ENCODE results near the gene TRMT112. TPM values are rescaled to one million over a fixed set of nuclear protein-coding genes. Genes with fewer than 3 reads are reported as not detected.

Gene TRMT112
- total RNA-seq, 1 donor from 2014 or later: 149 TPM

DNA sequence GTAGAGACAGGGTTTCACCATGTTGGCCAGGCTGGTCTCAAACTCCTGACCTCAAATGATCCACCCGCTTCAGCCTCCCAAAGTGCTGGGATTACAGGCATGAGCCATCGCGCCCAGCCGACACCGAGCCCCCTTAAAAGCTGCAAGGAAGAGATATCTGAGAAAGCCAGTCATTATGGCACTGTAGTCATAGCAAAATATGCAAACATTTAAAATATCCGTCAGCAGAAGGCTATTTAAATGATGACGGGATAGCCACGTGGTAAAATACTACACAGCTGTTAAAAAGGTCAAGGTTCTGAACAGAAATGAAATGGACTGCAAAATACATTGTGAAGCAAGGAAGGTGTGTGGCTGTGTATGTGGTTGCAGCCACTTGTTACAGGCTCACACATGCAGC, 16.2 kb upstream of the TRMT112 start:
- TF ChIP-seq, protein P1, sequence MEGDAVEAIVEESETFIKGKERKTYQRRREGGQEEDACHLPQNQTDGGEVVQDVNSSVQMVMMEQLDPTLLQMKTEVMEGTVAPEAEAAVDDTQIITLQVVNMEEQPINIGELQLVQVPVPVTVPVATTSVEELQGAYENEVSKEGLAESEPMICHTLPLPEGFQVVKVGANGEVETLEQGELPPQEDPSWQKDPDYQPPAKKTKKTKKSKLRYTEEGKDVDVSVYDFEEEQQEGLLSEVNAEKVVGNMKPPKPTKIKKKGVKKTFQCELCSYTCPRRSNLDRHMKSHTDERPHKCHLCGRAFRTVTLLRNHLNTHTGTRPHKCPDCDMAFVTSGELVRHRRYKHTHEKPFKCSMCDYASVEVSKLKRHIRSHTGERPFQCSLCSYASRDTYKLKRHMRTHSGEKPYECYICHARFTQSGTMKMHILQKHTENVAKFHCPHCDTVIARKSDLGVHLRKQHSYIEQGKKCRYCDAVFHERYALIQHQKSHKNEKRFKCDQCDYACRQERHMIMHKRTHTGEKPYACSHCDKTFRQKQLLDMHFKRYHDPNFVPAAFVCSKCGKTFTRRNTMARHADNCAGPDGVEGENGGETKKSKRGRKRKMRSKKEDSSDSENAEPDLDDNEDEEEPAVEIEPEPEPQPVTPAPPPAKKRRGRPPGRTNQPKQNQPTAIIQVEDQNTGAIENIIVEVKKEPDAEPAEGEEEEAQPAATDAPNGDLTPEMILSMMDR (IDR thresholded peaks at IDR 0.05; ENCODE audit: unreplicated experiment): no peak
- no peaks in the 10 kb centered on the region for H3K9me3 Mint-ChIP-seq (ENCODE audit: low read depth)
- H3K27ac Mint-ChIP-seq: no peak overlapping the region
- H3K4me1 Mint-ChIP-seq (ENCODE audit: low read depth): peaks cover 5% of the 10 kb centered on the region
- no peak overlapping the region for H3K4me3 Mint-ChIP-seq (ENCODE audit: low read depth)
- no peaks in the 10 kb centered on the region for H3K36me3 Mint-ChIP-seq (ENCODE audit: insufficient read depth)
- peaks cover 15% of the 10 kb centered on the region for H3K27me3 Mint-ChIP-seq
- no peak for DNase-seq (ENCODE audit: low spot score, unreplicated experiment)

DNA sequence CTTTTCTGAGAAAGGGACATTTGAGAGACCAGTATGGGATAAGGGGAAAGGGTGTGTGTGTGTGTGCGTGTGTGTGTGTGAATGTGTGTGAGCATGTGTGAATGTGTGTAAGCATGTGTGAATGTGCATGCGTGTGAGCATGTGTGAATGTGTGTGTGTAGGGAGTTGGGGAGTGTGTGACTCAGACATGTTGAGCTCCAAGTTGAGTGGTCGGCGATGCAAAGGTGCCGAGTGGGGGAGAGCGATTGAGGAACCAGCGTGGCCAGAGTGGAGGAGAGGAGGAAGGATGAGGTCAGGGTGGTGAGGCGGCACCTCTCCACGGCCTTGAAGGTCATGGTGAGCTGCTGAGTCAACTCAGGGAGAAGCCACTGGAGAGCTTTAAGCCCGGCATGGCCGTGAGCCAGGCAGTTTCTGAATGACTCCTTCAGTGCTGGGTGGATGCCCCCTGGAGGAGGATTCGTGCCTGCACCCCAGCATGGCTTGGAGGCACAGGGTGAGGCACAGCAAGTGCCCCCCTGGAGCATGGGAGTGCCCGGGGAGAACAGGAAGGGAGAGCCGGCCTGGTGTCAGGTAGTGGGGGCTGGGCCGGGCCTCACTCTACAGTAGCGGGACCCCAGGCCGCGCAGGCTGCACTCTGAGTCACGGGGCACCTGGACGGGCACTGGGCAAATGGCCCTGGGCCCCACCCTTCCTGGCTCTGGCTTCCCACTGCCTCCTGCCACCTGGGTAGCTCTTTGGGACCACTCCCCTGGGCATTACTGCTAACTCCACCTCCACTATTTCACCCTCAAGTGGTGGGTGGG, 14.4 kb upstream of the TRMT112 start:
- no peaks in the 10 kb centered on the region for H3K36me3 Mint-ChIP-seq (ENCODE audit: insufficient read depth)
- no peak for DNase-seq (ENCODE audit: low spot score, unreplicated experiment)
- no peak overlapping the region for H3K4me3 Mint-ChIP-seq (ENCODE audit: low read depth)
- no peaks in the 10 kb centered on the region for H3K9me3 Mint-ChIP-seq (ENCODE audit: low read depth)
- TF ChIP-seq, protein P1 (IDR thresholded peaks at IDR 0.05; ENCODE audit: unreplicated experiment): peak; percentile 45
- H3K27ac Mint-ChIP-seq: no peak overlapping the region
- H3K4me1 Mint-ChIP-seq (ENCODE audit: low read depth): peaks cover 5% of the 10 kb centered on the region
- peaks cover 14% of the 10 kb centered on the region for H3K27me3 Mint-ChIP-seq

DNA sequence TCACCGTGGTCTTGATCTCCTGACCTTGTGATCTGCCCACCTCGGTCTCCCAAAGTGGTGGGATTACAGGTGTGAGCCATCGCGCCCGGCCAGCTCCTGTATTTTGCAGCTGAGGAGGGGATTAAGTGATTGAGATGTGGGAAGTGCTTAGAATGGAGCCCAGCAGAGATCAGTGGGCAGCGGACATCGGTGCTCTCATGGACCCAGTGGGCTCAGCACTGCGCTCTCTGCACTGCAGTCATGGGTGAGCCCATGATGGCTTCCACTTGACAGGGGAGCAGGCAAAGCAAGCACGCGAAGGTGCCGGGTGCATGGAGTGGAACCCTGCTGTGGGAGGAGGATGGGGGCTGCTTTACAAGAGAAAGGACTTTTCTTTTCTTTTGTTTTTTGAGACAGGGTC, 13.5 kb upstream of the TRMT112 start:
- peaks cover 5% of the 10 kb centered on the region for H3K4me1 Mint-ChIP-seq (ENCODE audit: low read depth)
- no peak overlapping the region for H3K4me3 Mint-ChIP-seq (ENCODE audit: low read depth)
- H3K27ac Mint-ChIP-seq: no peak overlapping the region
- H3K36me3 Mint-ChIP-seq (ENCODE audit: insufficient read depth): no peaks in the 10 kb centered on the region
- peaks cover 14% of the 10 kb centered on the region for H3K27me3 Mint-ChIP-seq
- H3K9me3 Mint-ChIP-seq (ENCODE audit: low read depth): no peaks in the 10 kb centered on the region
- TF ChIP-seq, protein P1 (IDR thresholded peaks at IDR 0.05; ENCODE audit: unreplicated experiment): no peak
- DNase-seq (ENCODE audit: low spot score, unreplicated experiment): no peak

DNA sequence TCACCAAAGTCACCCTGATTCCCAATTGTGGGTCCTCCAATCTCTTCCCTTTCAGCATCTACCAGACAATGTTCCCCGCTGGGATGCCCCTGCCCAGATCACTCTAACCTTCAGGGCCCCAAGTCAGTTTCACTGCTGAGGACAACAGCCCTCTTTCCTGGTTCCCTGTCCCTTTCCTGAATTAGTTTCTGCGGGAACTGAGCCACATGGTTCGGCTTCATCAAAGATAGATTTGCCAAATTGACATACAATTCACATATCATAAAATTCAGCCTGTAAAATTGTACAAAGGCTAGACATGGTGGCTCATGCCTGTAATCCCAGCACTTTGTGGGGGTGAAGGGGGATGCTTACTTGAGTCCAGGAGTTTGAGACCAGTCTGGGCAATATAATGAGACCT, 10.6 kb upstream of the TRMT112 start:
- Mint-ChIP-seq H3K4me1 (ENCODE audit: low read depth) (no peaks in the 10 kb centered on the region), H3K4me3 (ENCODE audit: low read depth) (no peak overlapping the region), H3K9me3 (ENCODE audit: low read depth) (no peaks in the 10 kb centered on the region), H3K27ac (no peak overlapping the region), H3K36me3 (ENCODE audit: insufficient read depth) (no peaks in the 10 kb centered on the region), H3K27me3 (peaks cover 14% of the 10 kb centered on the region)
- TF ChIP-seq, protein P1 (IDR thresholded peaks at IDR 0.05; ENCODE audit: unreplicated experiment): no peak
- no peak for DNase-seq (ENCODE audit: low spot score, unreplicated experiment)

DNA sequence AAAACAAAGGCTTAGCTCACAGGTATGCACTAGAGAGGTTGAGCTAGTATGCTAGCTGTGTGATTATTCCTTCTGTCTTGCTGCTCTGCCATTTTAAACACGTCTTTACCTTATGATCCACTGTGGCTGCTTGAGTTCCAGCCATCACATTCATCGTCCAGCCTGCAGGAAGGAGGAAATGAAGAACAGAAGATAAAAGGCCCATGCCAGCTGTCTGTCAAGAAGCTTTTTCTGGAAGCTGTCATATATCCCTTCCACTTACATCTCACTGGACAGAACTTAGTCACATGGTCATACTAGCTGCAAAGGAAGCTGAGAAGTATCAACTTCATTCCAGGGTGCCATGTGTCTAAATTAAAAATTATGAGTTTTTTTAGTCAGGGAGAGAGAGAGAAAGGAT, 10.0 kb upstream of the TRMT112 start:
- H3K27ac Mint-ChIP-seq: no peak overlapping the region
- TF ChIP-seq, protein P1 (IDR thresholded peaks at IDR 0.05; ENCODE audit: unreplicated experiment): no peak
- H3K36me3 Mint-ChIP-seq (ENCODE audit: insufficient read depth): no peaks in the 10 kb centered on the region
- H3K27me3 Mint-ChIP-seq: peaks cover 14% of the 10 kb centered on the region
- H3K9me3 Mint-ChIP-seq (ENCODE audit: low read depth): no peaks in the 10 kb centered on the region
- no peak for DNase-seq (ENCODE audit: low spot score, unreplicated experiment)
- no peak overlapping the region for H3K4me3 Mint-ChIP-seq (ENCODE audit: low read depth)
- H3K4me1 Mint-ChIP-seq (ENCODE audit: low read depth): no peaks in the 10 kb centered on the region

Data from progenitor cell of endocrine pancreas (in vitro differentiated cells).